PFSK-1 (cell line): ENCODE results near the gene PRKN.

Experiments used
- FOXP2 ChIP-seq: optimal IDR thresholded peaks from 2 replicates; pipeline ENCODE3; 2011; ENCODE audit warnings: borderline replicate concordance, control low read depth, inconsistent platforms; ENCODE audit not compliant: insufficient read depth; ENCODE audit errors: extremely low read length, extremely low read depth
- POLR2AphosphoS5 ChIP-seq: IDR thresholded peaks from 2 replicates; pipeline ENCODE4 v1.6.1; 2012; ENCODE audit warnings: low read depth, mild to moderate bottlenecking, control low read depth, low read length, moderate library complexity
- REST ChIP-seq, 2 experiments: IDR thresholded peaks; 2 replicates each; pipeline versions ENCODE4 v1.6.1 to v1.8.0; 2011 to 2012; ENCODE audit warnings: low read depth in 2 of 2, low read length in 2 of 2, control low read depth in 1 of 2, inconsistent platforms in 1 of 2, mild to moderate bottlenecking in 1 of 2, moderate library complexity in 1 of 2; ENCODE audit not compliant: insufficient read depth in 1 of 2
- SIN3A ChIP-seq: IDR thresholded peaks from 2 replicates; pipeline ENCODE4 v1.6.1; 2012; ENCODE audit warnings: mild to moderate bottlenecking, low read length, moderate library complexity, borderline replicate concordance; ENCODE audit not compliant: insufficient read depth
- TAF1 ChIP-seq: IDR thresholded peaks from 2 replicates; pipeline ENCODE4 v1.6.1; 2012; ENCODE audit warnings: low read length, control low read depth, borderline replicate concordance; ENCODE audit not compliant: insufficient read depth

PRKN gene

GRCh38 chr6:162630069-162630468, 97.5 kb downstream of the PRKN start:
- TF ChIP-seq SIN3A (no peak), TAF1 (no peak)

GRCh38 chr6:162627825-162628224, 99.7 kb downstream of the PRKN start:
- TF ChIP-seq FOXP2 (no peak), SIN3A (no peak), POLR2AphosphoS5 (no peak), REST (IDR thresholded peaks at IDR 0.05; ENCODE audit: insufficient read depth in 1 of 2, low read depth in 2 of 2, low read length in 2 of 2) (no peak), TAF1 (no peak)

GRCh38 chr6:162627362-162627761, 100.2 kb downstream of the PRKN start:
- TF ChIP-seq POLR2AphosphoS5 (no peak), TAF1 (no peak), SIN3A (no peak), FOXP2 (no peak), REST (IDR thresholded peaks at IDR 0.05; ENCODE audit: insufficient read depth in 1 of 2, low read depth in 2 of 2, low read length in 2 of 2) (no peak)

- TF ChIP-seq POLR2AphosphoS5: no peak
- no peak for TF ChIP-seq TAF1
- TF ChIP-seq REST (IDR thresholded peaks at IDR 0.05; ENCODE audit: insufficient read depth in 1 of 2, low read depth in 2 of 2, low read length in 2 of 2): no peak
- no peak for TF ChIP-seq SIN3A
- TF ChIP-seq FOXP2: no peak
Observed at GRCh38 chr6:162626869-162627268, 100.7 kb downstream of the PRKN start.

- no peak for TF ChIP-seq SIN3A
- no peak for TF ChIP-seq REST (IDR thresholded peaks at IDR 0.05; ENCODE audit: insufficient read depth in 1 of 2, low read depth in 2 of 2, low read length in 2 of 2)
- TF ChIP-seq TAF1: no peak
- no peak for TF ChIP-seq FOXP2
- TF ChIP-seq POLR2AphosphoS5: no peak
Observed at GRCh38 chr6:162625846-162626540, 101.6 kb downstream of the PRKN start.
